GM23338 (cell line): ENCODE data around the gene DGCR8. TPM values are rescaled to one million over a fixed set of nuclear protein-coding genes. Genes with fewer than 3 reads are reported as not detected.

Source experiments
- ATAC-seq: fragments of 200-7000 bp; cut with Tn5 transposase; 3 replicates; pipeline ENCODE4 v1.9.1; 2020
- DNase-seq: peaks from one replicate; pipeline ENCODE4 v3.0.0-alpha.2; 2015; ENCODE audit warnings: low spot score
- H2AFZ ChIP-seq: fragments of 200-600 bp; sonication (generic); 2 replicates; pipeline ENCODE4 v1.8.0; 2016; ENCODE audit warnings: antibody characterized with exemption, mild to moderate bottlenecking, moderate library complexity
- H3F3A ChIP-seq: fragments of 200-600 bp; sonication (generic); replicated peaks from 2 replicates; pipeline ENCODE4 v1.8.0; 2017; ENCODE audit warnings: antibody characterized with exemption, mixed run types, low read depth
- H3K27ac ChIP-seq: fragments of 200-600 bp; sonication (generic); 2 replicates; pipeline ENCODE4 v1.6.1; 2016; ENCODE audit warnings: low read depth
- H3K27me3 ChIP-seq: fragments of 200-600 bp; sonication (generic); 2 replicates; pipeline ENCODE4 v1.8.0; 2016; ENCODE audit warnings: mild to moderate bottlenecking, mixed run types, moderate library complexity; ENCODE audit not compliant: insufficient read depth
- H3K36me3 ChIP-seq: fragments of 200-600 bp; sonication (generic); 2 replicates; pipeline ENCODE4 v1.8.0; 2016; ENCODE audit warnings: mild to moderate bottlenecking; ENCODE audit not compliant: insufficient read depth
- H3K4me1 ChIP-seq: fragments of 200-600 bp; sonication (generic); 2 replicates; pipeline ENCODE4 v1.8.0; 2016; ENCODE audit warnings: mild to moderate bottlenecking, moderate library complexity; ENCODE audit not compliant: insufficient read depth
- H3K4me2 ChIP-seq: fragments of 200-600 bp; sonication (generic); 2 replicates; pipeline ENCODE4 v1.7.1; 2017; ENCODE audit warnings: mixed run types
- H3K4me3 ChIP-seq: fragments of 200-600 bp; sonication (generic); 2 replicates; pipeline ENCODE4 v1.6.1; 2016; ENCODE audit warnings: mixed run types
- H3K79me2 ChIP-seq: fragments of 200-600 bp; sonication (generic); replicated peaks from 2 replicates; pipeline ENCODE4 v1.8.0; 2017; ENCODE audit warnings: mild to moderate bottlenecking; ENCODE audit not compliant: insufficient read depth
- H3K9me2 ChIP-seq: fragments of 200-600 bp; sonication (generic); 2 replicates; pipeline ENCODE4 v1.8.0; 2017; ENCODE audit not compliant: insufficient read depth
- H4K20me1 ChIP-seq: fragments of 200-600 bp; sonication (generic); replicated peaks from 2 replicates; pipeline ENCODE4 v1.8.0; 2017; ENCODE audit warnings: mild to moderate bottlenecking; ENCODE audit not compliant: insufficient read depth
- H3K27ac Mint-ChIP-seq: 2 replicates; pipeline ENCODE4 v1.8.0; 2020; ENCODE audit warnings: inconsistent platforms, mild to moderate bottlenecking, moderate library complexity, mixed read lengths
- H3K27me3 Mint-ChIP-seq: 3 replicates; pipeline ENCODE4 v1.8.0; 2022; ENCODE audit warnings: low read depth, mild to moderate bottlenecking, moderate library complexity, mixed read lengths, inconsistent platforms; ENCODE audit not compliant: insufficient read depth, poor library complexity
- H3K36me3 Mint-ChIP-seq: 3 replicates; pipeline ENCODE4 v1.8.0; 2021; ENCODE audit warnings: low read depth, mild to moderate bottlenecking, inconsistent platforms, moderate library complexity, mixed read lengths
- H3K4me1 Mint-ChIP-seq: 3 replicates; pipeline ENCODE4 v1.8.0; 2020; ENCODE audit warnings: mild to moderate bottlenecking, inconsistent platforms, mixed read lengths
- H3K4me3 Mint-ChIP-seq: 3 replicates; pipeline ENCODE4 v1.8.0; 2021; ENCODE audit warnings: moderate library complexity, mild to moderate bottlenecking, inconsistent platforms, mixed read lengths
- H3K9me3 Mint-ChIP-seq: 3 replicates; pipeline ENCODE4 v1.8.0; 2020; ENCODE audit warnings: moderate library complexity, mild to moderate bottlenecking, inconsistent platforms, mixed read lengths
- CREB1 ChIP-seq: fragments of 250-450 bp; sonication (Bioruptor Pico); IDR thresholded peaks from 2 replicates; pipeline ENCODE4 v1.5.0; 2020; ENCODE audit warnings: low read depth, mild to moderate bottlenecking, moderate library complexity
- CTCF ChIP-seq, 2 experiments: fragments of 200-600 bp in 1 of 2; sonication (generic) in 1 of 2; conservative IDR thresholded peaks; 2 replicates each; pipeline versions ENCODE4 v1.5.1 to v1.6.1; 2016 to 2017; ENCODE audit warnings: antibody characterized with exemption in 2 of 2, low read depth in 2 of 2, mild to moderate bottlenecking in 2 of 2, moderate library complexity in 1 of 2
- ETS1 ChIP-seq: IDR thresholded peaks from 2 replicates; pipeline ENCODE4 v1.6.1; 2016; ENCODE audit warnings: antibody characterized with exemption
- EZH2 ChIP-seq: fragments of 200-600 bp; sonication (generic); IDR thresholded peaks from one replicate; pipeline ENCODE4 v1.8.0; 2017; ENCODE audit warnings: antibody characterized with exemption, mild to moderate bottlenecking, low read depth; ENCODE audit not compliant: unreplicated experiment
- EZH2phosphoT487 ChIP-seq: fragments of 200-600 bp; sonication (generic); IDR thresholded peaks from one replicate; pipeline ENCODE4 v1.8.1; 2018; ENCODE audit warnings: antibody characterized with exemption; ENCODE audit not compliant: unreplicated experiment
- JUNB ChIP-seq: IDR thresholded peaks from one replicate; pipeline ENCODE4 v1.6.1; 2016; ENCODE audit warnings: antibody characterized with exemption; ENCODE audit not compliant: unreplicated experiment
- NANOG ChIP-seq: IDR thresholded peaks from 2 replicates; pipeline ENCODE4 v1.6.1; 2016; ENCODE audit warnings: antibody characterized with exemption, borderline replicate concordance
- REST ChIP-seq: IDR thresholded peaks from one replicate; pipeline ENCODE4 v1.6.1; 2018; ENCODE audit warnings: antibody characterized with exemption; ENCODE audit not compliant: unreplicated experiment
- STAT1 ChIP-seq: IDR thresholded peaks from one replicate; pipeline ENCODE4 v1.6.1; 2016; ENCODE audit warnings: antibody characterized with exemption; ENCODE audit not compliant: unreplicated experiment
- ZNF114 ChIP-seq: fragments of 250-450 bp; sonication (Bioruptor Pico); IDR thresholded peaks from 2 replicates; pipeline ENCODE4 v1.5.0; 2020; ENCODE audit warnings: mild to moderate bottlenecking, moderate library complexity
- ZNF331 ChIP-seq: fragments of 250-450 bp; sonication (Bioruptor Pico); IDR thresholded peaks from 2 replicates; pipeline ENCODE4 v1.5.0; 2020; ENCODE audit warnings: low read depth, mild to moderate bottlenecking, moderate library complexity
- polyA plus RNA-seq: library from polyadenylated mRNA; unstranded; fragments of >200 nt; fragmentation: Nextera tagmentation; extraction: Ambion mirVana; gene quantifications from 2 replicates; pipeline ENCODE4 v1.2.1, GENCODE V29; 2016
- total RNA-seq: library from RNA; depleted of rRNA; stranded (reverse); fragments of >200 nt; shearing (Covaris generic); gene quantifications from 2 replicates; pipeline ENCODE4 v1.2.3, GENCODE V29; 2014

Gene DGCR8
- total and polyA plus RNA-seq, 2 experiments from 2014 or later: 12.2 to 48.9 TPM

GRCh38 chr22:20060700-20061480 is 19.2 kb upstream of the DGCR8 start:
- H2AFZ ChIP-seq: no peak overlapping the region
- H3K9me2 ChIP-seq: no peaks in the 10 kb centered on the region
- H3K27ac ChIP-seq: no peak overlapping the region
- H3K36me3 Mint-ChIP-seq: no peaks in the 10 kb centered on the region; the same call in 2 of the 3 replicates
- H3K4me3 ChIP-seq: no peak overlapping the region
- H3K4me1 Mint-ChIP-seq: no peaks in the 10 kb centered on the region
- H3K27ac Mint-ChIP-seq: no peak overlapping the region
- peaks cover 8% of the 10 kb centered on the region for H3K27me3 Mint-ChIP-seq
- no peak overlapping the region for H3K4me2 ChIP-seq
- ATAC-seq: peak; percentile 72
- H3K79me2 ChIP-seq: no peaks in the 10 kb centered on the region
- H3K4me3 Mint-ChIP-seq: no peak overlapping the region
- DNase-seq: peak; percentile 45
- H3K4me1 ChIP-seq: no peaks in the 10 kb centered on the region
- H3F3A ChIP-seq: 0 out of 2 replicates have a peak, but pooled peaks cover 8% of the 10 kb centered on the region
- no peaks in the 10 kb centered on the region for H3K9me3 Mint-ChIP-seq
- H3K27me3 ChIP-seq: no peaks in the 10 kb centered on the region
- H3K36me3 ChIP-seq: no peaks in the 10 kb centered on the region
- TF ChIP-seq CREB1 (CRISPR knock-in tag): no peak
- peak; percentile 47 to 62 for TF ChIP-seq CTCF (conservative IDR thresholded peaks at IDR 0.05; ENCODE audit: low read depth in 2 of 2)
- TF ChIP-seq ETS1: no peak
- TF ChIP-seq ZNF114 (CRISPR knock-in tag): no peak
- TF ChIP-seq EZH2phosphoT487: no peak
- no peak for TF ChIP-seq STAT1
- no peaks in the 10 kb centered on the region for H4K20me1 ChIP-seq

- no peaks in the 10 kb centered on the region for H3K27me3 ChIP-seq
- H3K4me2 ChIP-seq: no peak overlapping the region
- H3F3A ChIP-seq: 0 out of 2 replicates have a peak, but pooled peaks cover 8% of the 10 kb centered on the region
- H3K4me1 Mint-ChIP-seq: no peaks in the 10 kb centered on the region
- H3K27ac Mint-ChIP-seq: no peak overlapping the region
- H3K4me3 ChIP-seq: no peak overlapping the region
- no peaks in the 10 kb centered on the region for H3K4me1 ChIP-seq
- H3K27me3 Mint-ChIP-seq: peaks cover 8% of the 10 kb centered on the region
- no peaks in the 10 kb centered on the region for H3K9me3 Mint-ChIP-seq
- no peaks in the 10 kb centered on the region for H3K9me2 ChIP-seq
- H3K36me3 Mint-ChIP-seq: no peaks in the 10 kb centered on the region; the same call in 2 of the 3 replicates
- no peak overlapping the region for H3K27ac ChIP-seq
- no peaks in the 10 kb centered on the region for H3K36me3 ChIP-seq
- H3K4me3 Mint-ChIP-seq: no peak overlapping the region
- 0 out of 3 replicates have a peak, but pooled peaks have one; percentile 17 for ATAC-seq
- no peaks in the 10 kb centered on the region for H3K79me2 ChIP-seq
- TF ChIP-seq EZH2phosphoT487 (no peak), NANOG (no peak), CTCF (conservative IDR thresholded peaks at IDR 0.05; ENCODE audit: low read depth in 2 of 2) (no peak), REST (no peak), ZNF114 (CRISPR knock-in tag) (no peak), CREB1 (CRISPR knock-in tag) (no peak), ZNF331 (CRISPR knock-in tag) (no peak), JUNB (no peak), EZH2 (no peak)
- no peaks in the 10 kb centered on the region for H4K20me1 ChIP-seq
- DNase-seq: no peak
- no peak overlapping the region for H2AFZ ChIP-seq
Observed at GRCh38 chr22:20061481-20061861, 18.6 kb upstream of the DGCR8 start.
